GM04503 (cell line): ENCODE results near the gene STXBP1.
A peak's percentile ranks its signal among the peaks of the same experiment; 100 is the strongest.

ENCODE experiments used
- DNase-seq: peaks from one replicate; pipeline ENCODE4 v3.0.0-alpha.2; 2012; ENCODE audit warnings: low read depth

STXBP1 gene

GRCh38 chr9:127715470-127716337 lies 103.6 kb downstream of the STXBP1 start, which contains the start of the genes PTRH1 and TTC16:
Gene PTRH1, minus strand, starts transcription at chr9:127715663. Its CDS starts 24 bp downstream, at chr9:127715639.
Gene TTC16, plus strand, starts transcription at chr9:127716079. Its CDS starts 67 bp downstream, at chr9:127716146.
- peak; percentile 81 for DNase-seq

GRCh38 chr9:127716412-127716811 lies 104.3 kb downstream of the STXBP1 start:
- DNase-seq: no peak

- DNase-seq: no peak
Measured at GRCh38 chr9:127717766-127718165, 105.7 kb downstream of the STXBP1 start.

GRCh38 chr9:127720031-127720864 lies 108.2 kb downstream of the STXBP1 start:
- DNase-seq: no peak

- no peak for DNase-seq
Measured at GRCh38 chr9:127720865-127721227, 108.8 kb downstream of the STXBP1 start.

- DNase-seq: no peak
Measured at GRCh38 chr9:127721391-127721821, 109.3 kb downstream of the STXBP1 start.

- DNase-seq: no peak
Measured at GRCh38 chr9:127722055-127722745, 110.1 kb downstream of the STXBP1 start.

- no peak for DNase-seq
Measured at GRCh38 chr9:127723013-127723412, 110.9 kb downstream of the STXBP1 start.

- peak; percentile 62 for DNase-seq
Measured at GRCh38 chr9:127723444-127723843, 111.4 kb downstream of the STXBP1 start.

- no peak for DNase-seq
Measured at GRCh38 chr9:127724012-127724411, 111.9 kb downstream of the STXBP1 start.

- DNase-seq: no peak
Measured at GRCh38 chr9:127726871-127727270, 114.8 kb downstream of the STXBP1 start.

GRCh38 chr9:127728808-127729207 lies 116.7 kb downstream of the STXBP1 start:
- no peak for DNase-seq

- DNase-seq: no peak
Measured at GRCh38 chr9:127729522-127730256, 117.6 kb downstream of the STXBP1 start.

GRCh38 chr9:127730262-127730661 lies 118.2 kb downstream of the STXBP1 start:
- DNase-seq: no peak

GRCh38 chr9:127730799-127731410 lies 118.8 kb downstream of the STXBP1 start:
- no peak for DNase-seq

GRCh38 chr9:127731938-127732337 lies 119.9 kb downstream of the STXBP1 start:
- no peak for DNase-seq

GRCh38 chr9:127732444-127732843 lies 120.4 kb downstream of the STXBP1 start:
- DNase-seq: no peak

- DNase-seq: no peak
Measured at GRCh38 chr9:127733614-127734013, 121.5 kb downstream of the STXBP1 start.

GRCh38 chr9:127734247-127734746 lies 122.2 kb downstream of the STXBP1 start:
- no peak for DNase-seq

GRCh38 chr9:127734747-127735529 lies 122.9 kb downstream of the STXBP1 start, which contains the start of gene TOR2A:
Gene TOR2A, minus strand, starts transcription at chr9:127735294. Its CDS starts 24 bp downstream, at chr9:127735270.
- peak; percentile 71 for DNase-seq
